Loucy (cell line): ENCODE measurements around the gene VPS13D.

Experiments
- EZH2phosphoT487 ChIP-seq: fragments of 200-600 bp; IDR thresholded peaks from 2 replicates; pipeline ENCODE4 v1.6.1; 2018; ENCODE audit warnings: antibody characterized with exemption, mild to moderate bottlenecking, moderate library complexity, borderline replicate concordance
- TF ChIP-seq, protein P1 (sequence below): fragments of 200-600 bp; sonication (generic); conservative IDR thresholded peaks from 2 replicates; pipeline ENCODE4 v1.5.1; 2014; ENCODE audit warnings: mild to moderate bottlenecking, antibody characterized with exemption, low read length

DNA sequence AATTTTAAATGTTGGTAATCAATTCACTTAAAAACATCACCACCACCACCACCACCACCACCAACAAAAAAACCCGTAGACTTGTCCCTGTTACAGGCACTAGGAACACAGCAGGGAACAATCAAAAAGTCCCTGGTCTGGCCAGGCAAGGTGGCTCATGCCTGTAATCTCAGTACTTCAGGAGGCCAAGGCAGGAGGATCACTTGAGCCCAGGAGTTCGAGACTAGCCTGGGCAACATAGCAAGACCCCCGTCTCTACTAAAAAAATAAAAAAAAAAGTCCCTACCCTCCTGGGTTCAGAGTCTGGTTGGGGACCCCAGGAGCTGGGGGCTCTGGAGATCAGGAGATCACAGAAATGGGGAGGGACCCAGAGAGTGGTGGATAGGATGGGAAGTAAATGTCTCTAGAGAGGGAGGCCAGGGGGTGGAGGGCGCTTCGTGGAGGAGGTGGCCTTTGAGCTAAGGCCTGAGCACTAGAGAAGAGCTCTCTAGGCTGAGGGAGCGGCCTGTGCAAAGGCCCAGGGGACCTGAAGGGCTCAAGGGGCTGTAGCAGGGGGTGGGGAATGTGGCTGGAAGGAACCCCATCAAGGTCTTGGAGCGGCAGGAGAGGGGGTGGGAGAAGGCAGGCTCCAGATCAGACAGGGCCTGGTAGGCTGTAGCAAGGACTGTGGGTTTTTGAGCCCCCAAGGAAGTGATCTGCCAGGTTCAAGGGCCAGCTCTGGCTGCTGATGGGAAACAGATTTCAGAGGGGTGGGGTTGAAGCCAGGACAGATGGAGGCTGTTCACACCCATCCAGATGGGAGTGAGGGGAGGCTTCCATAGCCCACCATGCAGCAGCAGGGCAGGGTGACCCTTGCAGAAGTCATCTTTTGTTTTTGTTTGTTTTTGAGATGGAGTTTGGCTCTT lies 24.8 kb upstream of the VPS13D start:
- TF ChIP-seq, protein P1, sequence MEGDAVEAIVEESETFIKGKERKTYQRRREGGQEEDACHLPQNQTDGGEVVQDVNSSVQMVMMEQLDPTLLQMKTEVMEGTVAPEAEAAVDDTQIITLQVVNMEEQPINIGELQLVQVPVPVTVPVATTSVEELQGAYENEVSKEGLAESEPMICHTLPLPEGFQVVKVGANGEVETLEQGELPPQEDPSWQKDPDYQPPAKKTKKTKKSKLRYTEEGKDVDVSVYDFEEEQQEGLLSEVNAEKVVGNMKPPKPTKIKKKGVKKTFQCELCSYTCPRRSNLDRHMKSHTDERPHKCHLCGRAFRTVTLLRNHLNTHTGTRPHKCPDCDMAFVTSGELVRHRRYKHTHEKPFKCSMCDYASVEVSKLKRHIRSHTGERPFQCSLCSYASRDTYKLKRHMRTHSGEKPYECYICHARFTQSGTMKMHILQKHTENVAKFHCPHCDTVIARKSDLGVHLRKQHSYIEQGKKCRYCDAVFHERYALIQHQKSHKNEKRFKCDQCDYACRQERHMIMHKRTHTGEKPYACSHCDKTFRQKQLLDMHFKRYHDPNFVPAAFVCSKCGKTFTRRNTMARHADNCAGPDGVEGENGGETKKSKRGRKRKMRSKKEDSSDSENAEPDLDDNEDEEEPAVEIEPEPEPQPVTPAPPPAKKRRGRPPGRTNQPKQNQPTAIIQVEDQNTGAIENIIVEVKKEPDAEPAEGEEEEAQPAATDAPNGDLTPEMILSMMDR = no peak
- TF ChIP-seq EZH2phosphoT487 = no peak
